ENCODE data around the gene IL1RN. TPM values are rescaled to one million over a fixed set of nuclear protein-coding genes. Genes with fewer than 3 reads are reported as not detected.

Gene IL1RN
- total RNA-seq, 1 experiment from 2014 or later: not detected

- POLR2A ChIA-PET: interaction anchor here (0.6 kb wide), 1 partner anchor 106 kb away, joined by 3 read pairs; no protein-coding TSS in a partner anchor
- ATAC-seq (no peak), DNase-seq (ENCODE audit: low read depth, low spot score) (no peak)
- H3K27me3 ChIP-seq (ENCODE audit: control insufficient read depth, insufficient read depth, low read length): no peaks in the 10 kb centered on the region
- intact Hi-C loops (cut with micrococcal nuclease; ENCODE audit: unreplicated experiment) (no loop called here), in situ Hi-C loops (cut with HindIII; ENCODE audit: low pct_unique_long_range_greater_than_20kb, low sequenced_read_pairs) (no loop called here)
- H3K27ac ChIP-seq (ENCODE audit: low read length): no peak within 1 kb of the TSS
- no TSS peak for BruUV-seq (replicated peaks)
- H3K4me1 ChIP-seq (ENCODE audit: control insufficient read depth, insufficient read depth, low read length): no peaks in the 10 kb centered on the region
- H3K4me3 ChIP-seq (ENCODE audit: low read depth in 2 of 2, low read length in 2 of 2): no peak within 1 kb of the TSS
- H3K9me3 ChIP-seq (ENCODE audit: control insufficient read depth, insufficient read depth, low read depth, low read length): no peaks in the 10 kb centered on the region
- CTCF ChIA-PET: no interaction called here
- TF ChIP-seq POLR2AphosphoS5 (IDR thresholded peaks at IDR 0.05; ENCODE audit: low read depth, low read length) (no peak), TCF7L2 (IDR thresholded peaks at IDR 0.05; ENCODE audit: low read depth, low read length) (no peak), SIN3A (IDR thresholded peaks at IDR 0.05; ENCODE audit: borderline replicate concordance, insufficient read depth, low read depth, low read length) (no peak)
- TF ChIP-seq, protein P1, sequence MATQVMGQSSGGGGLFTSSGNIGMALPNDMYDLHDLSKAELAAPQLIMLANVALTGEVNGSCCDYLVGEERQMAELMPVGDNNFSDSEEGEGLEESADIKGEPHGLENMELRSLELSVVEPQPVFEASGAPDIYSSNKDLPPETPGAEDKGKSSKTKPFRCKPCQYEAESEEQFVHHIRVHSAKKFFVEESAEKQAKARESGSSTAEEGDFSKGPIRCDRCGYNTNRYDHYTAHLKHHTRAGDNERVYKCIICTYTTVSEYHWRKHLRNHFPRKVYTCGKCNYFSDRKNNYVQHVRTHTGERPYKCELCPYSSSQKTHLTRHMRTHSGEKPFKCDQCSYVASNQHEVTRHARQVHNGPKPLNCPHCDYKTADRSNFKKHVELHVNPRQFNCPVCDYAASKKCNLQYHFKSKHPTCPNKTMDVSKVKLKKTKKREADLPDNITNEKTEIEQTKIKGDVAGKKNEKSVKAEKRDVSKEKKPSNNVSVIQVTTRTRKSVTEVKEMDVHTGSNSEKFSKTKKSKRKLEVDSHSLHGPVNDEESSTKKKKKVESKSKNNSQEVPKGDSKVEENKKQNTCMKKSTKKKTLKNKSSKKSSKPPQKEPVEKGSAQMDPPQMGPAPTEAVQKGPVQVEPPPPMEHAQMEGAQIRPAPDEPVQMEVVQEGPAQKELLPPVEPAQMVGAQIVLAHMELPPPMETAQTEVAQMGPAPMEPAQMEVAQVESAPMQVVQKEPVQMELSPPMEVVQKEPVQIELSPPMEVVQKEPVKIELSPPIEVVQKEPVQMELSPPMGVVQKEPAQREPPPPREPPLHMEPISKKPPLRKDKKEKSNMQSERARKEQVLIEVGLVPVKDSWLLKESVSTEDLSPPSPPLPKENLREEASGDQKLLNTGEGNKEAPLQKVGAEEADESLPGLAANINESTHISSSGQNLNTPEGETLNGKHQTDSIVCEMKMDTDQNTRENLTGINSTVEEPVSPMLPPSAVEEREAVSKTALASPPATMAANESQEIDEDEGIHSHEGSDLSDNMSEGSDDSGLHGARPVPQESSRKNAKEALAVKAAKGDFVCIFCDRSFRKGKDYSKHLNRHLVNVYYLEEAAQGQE (IDR thresholded peaks at IDR 0.05; ENCODE audit: insufficient read depth in 1 of 2, low read depth in 2 of 2, low read length in 1 of 2): no peak
- TF ChIP-seq, protein P2, sequence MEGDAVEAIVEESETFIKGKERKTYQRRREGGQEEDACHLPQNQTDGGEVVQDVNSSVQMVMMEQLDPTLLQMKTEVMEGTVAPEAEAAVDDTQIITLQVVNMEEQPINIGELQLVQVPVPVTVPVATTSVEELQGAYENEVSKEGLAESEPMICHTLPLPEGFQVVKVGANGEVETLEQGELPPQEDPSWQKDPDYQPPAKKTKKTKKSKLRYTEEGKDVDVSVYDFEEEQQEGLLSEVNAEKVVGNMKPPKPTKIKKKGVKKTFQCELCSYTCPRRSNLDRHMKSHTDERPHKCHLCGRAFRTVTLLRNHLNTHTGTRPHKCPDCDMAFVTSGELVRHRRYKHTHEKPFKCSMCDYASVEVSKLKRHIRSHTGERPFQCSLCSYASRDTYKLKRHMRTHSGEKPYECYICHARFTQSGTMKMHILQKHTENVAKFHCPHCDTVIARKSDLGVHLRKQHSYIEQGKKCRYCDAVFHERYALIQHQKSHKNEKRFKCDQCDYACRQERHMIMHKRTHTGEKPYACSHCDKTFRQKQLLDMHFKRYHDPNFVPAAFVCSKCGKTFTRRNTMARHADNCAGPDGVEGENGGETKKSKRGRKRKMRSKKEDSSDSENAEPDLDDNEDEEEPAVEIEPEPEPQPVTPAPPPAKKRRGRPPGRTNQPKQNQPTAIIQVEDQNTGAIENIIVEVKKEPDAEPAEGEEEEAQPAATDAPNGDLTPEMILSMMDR (IDR thresholded peaks at IDR 0.05): no peak
- H3K36me3 ChIP-seq (ENCODE audit: control insufficient read depth, insufficient read depth, low read length): no peaks in the 10 kb centered on the region
These were observed 46.4 kb downstream of the IL1RN start, which contains the start of gene PSD4 for GRCh38 chr2:113173542-113174375. TSS of gene PSD4 (plus strand) at chr2:113173971. CDS start at chr2:113182457, 8,486 bp downstream.

DNA sequence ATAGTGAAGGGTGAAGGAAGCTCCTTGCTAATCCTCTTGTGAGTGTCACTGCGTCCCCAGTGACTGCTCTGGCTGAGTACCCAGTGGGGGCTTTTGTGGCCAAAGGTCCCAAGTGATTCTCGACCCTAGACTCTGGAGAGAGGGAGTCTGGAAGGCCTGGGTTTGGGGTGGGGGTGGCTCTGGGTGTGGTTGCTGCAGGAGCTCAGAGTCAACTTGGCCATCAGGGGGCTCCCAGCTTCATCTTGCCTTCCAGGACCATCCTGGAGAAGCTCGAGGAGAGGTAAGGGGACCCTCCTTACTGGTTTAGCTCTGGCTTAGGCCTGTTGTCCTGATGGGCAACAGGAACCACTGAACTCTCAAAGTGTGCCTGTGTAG is 47.0 kb downstream of the IL1RN start:
- DNase-seq (ENCODE audit: low read depth, low spot score) (no peak), ATAC-seq (no peak)
- POLR2A ChIA-PET: interaction anchor here (0.6 kb wide), 1 partner anchor 105 kb away, joined by 3 read pairs; no protein-coding TSS in a partner anchor
- H3K27ac ChIP-seq (ENCODE audit: low read length): no peak overlapping the region
- H3K4me1 ChIP-seq (ENCODE audit: control insufficient read depth, insufficient read depth, low read length): no peaks in the 10 kb centered on the region
- no peaks in the 10 kb centered on the region for H3K9me3 ChIP-seq (ENCODE audit: control insufficient read depth, insufficient read depth, low read depth, low read length)
- TF ChIP-seq, protein P2 (IDR thresholded peaks at IDR 0.05): no peak
- TF ChIP-seq TCF7L2 (IDR thresholded peaks at IDR 0.05; ENCODE audit: low read depth, low read length) (no peak), POLR2AphosphoS5 (IDR thresholded peaks at IDR 0.05; ENCODE audit: low read depth, low read length) (no peak), SIN3A (IDR thresholded peaks at IDR 0.05; ENCODE audit: borderline replicate concordance, insufficient read depth, low read depth, low read length) (no peak)
- TF ChIP-seq, protein P1 (IDR thresholded peaks at IDR 0.05; ENCODE audit: insufficient read depth in 1 of 2, low read depth in 2 of 2, low read length in 1 of 2): no peak
- CTCF ChIA-PET: no interaction called here
- intact Hi-C loops (cut with micrococcal nuclease; ENCODE audit: unreplicated experiment): no loop called here
- H3K36me3 ChIP-seq (ENCODE audit: control insufficient read depth, insufficient read depth, low read length): no peaks in the 10 kb centered on the region
- no TSS peak for BruUV-seq (replicated peaks)
- in situ Hi-C loops (cut with HindIII; ENCODE audit: low pct_unique_long_range_greater_than_20kb, low sequenced_read_pairs): no loop called here
- no peaks in the 10 kb centered on the region for H3K27me3 ChIP-seq (ENCODE audit: control insufficient read depth, insufficient read depth, low read length)
- H3K4me3 ChIP-seq (ENCODE audit: low read depth in 2 of 2, low read length in 2 of 2): no peak overlapping the region
